WERI-Rb-1 (cell line): ENCODE data around the gene ATP4B.
A peak's percentile ranks its signal among the peaks of the same experiment; 100 is the strongest.

Source experiments
- DNase-seq: peaks from one replicate; pipeline ENCODE4 v3.0.0-alpha.2; 2020
- H3K27ac ChIP-seq: fragments of 250-450 bp; sonication (Bioruptor Pico); 2 replicates; pipeline ENCODE4 v1.5.1; 2020; ENCODE audit warnings: mild to moderate bottlenecking, moderate library complexity
- H3K27me3 ChIP-seq: fragments of 250-450 bp; sonication (Bioruptor Pico); 2 replicates; pipeline ENCODE4 v1.5.1; 2021; ENCODE audit warnings: mild to moderate bottlenecking, low read depth, moderate library complexity; ENCODE audit not compliant: insufficient read depth, severe bottlenecking
- H3K36me3 ChIP-seq: fragments of 250-450 bp; sonication (Bioruptor Pico); 2 replicates; pipeline ENCODE4 v1.5.1; 2020; ENCODE audit warnings: mild to moderate bottlenecking, moderate library complexity
- H3K4me3 ChIP-seq: 2 replicates; pipeline ENCODE4 v1.5.1; 2011; ENCODE audit warnings: low read depth, mild to moderate bottlenecking, control low read depth, low read length
- H3K9me3 ChIP-seq: fragments of 250-450 bp; sonication (Bioruptor Pico); 2 replicates; pipeline ENCODE4 v1.5.1; 2021; ENCODE audit warnings: mild to moderate bottlenecking, moderate library complexity; ENCODE audit not compliant: severe bottlenecking
- CTCF ChIP-seq: IDR thresholded peaks from 2 replicates; pipeline ENCODE4 v1.5.1; 2011; ENCODE audit warnings: low read depth, mild to moderate bottlenecking, control low read depth, inconsistent platforms, low read length

The ATP4B gene

GRCh38 chr13:113665597-113666328 is 7.8 kb upstream of the ATP4B start:
- no peaks in the 10 kb centered on the region for H3K27me3 ChIP-seq
- DNase-seq: peak; percentile 12
- TF ChIP-seq CTCF: no peak
- H3K27ac ChIP-seq: no peak overlapping the region
- H3K9me3 ChIP-seq: peaks cover 8% of the 10 kb centered on the region
- H3K36me3 ChIP-seq: peaks cover 9% of the 10 kb centered on the region
- H3K4me3 ChIP-seq: no peak overlapping the region

DNA sequence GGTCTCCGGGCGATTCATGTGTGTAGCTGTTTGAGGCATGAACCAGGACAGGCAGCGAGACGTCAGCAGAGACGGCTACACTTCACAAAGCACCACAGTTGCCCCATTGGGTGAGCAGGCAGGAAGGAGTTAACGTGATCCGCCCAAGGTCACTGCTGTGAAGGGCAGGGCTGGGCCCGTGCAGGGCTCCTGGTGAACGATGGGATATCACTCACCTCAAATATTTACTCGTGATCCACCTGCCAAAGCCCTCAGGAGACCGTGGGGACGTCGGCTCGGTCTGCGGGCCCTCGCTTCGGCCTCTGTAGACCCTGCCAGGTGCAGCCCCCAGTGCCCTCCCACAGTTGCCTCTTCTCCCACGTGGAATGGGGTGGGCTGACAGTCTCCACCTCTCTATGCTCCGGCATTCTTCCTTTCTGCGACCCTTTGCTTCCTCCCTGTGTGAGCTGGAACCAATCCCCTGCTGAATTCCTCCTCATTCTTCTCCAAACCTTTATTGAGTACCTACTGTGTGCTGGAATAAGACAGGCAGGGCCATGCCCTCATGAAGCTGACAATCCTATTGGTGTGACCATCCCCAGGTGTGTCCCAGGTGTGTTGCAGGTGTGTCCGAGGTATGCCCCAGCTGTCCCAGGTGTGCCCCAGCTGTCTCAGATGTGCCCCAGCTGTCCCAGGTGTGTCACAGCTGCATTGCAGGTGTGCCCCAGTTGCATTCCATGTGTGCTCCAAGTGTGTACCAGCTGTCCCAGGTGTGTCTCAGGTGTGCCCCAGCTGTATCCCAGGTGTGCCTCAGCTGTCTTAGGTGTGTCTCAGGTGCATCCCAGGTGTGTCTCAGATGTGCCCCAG is 7.0 kb upstream of the ATP4B start:
- no peak overlapping the region for H3K4me3 ChIP-seq
- H3K27ac ChIP-seq: no peak overlapping the region
- TF ChIP-seq CTCF: no peak
- no peaks in the 10 kb centered on the region for H3K27me3 ChIP-seq
- peaks cover 8% of the 10 kb centered on the region for H3K9me3 ChIP-seq
- DNase-seq: peak; percentile 24
- H3K36me3 ChIP-seq: peaks cover 7% of the 10 kb centered on the region

DNA sequence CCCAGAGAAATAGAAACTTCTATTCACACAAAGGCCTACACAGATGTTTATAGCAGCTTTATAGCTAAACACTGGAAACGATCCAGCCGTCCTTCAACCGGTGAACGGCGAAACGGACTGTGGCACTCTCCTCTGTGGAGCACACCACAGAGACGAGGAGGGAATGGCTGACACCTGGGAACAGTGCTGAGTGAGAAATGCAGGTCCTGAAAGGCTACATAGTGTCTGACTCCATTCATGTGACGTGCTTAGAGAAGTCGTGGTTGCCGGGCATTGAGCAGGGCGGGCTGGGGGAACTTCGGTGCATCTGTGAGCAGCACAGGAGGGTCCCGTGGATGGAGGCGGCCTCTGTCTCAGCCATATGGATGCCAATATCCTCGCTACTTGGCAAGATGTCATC is 5.9 kb upstream of the ATP4B start:
- Histone ChIP-seq H3K9me3 (peaks cover 8% of the 10 kb centered on the region), H3K27me3 (no peaks in the 10 kb centered on the region), H3K27ac (no peak overlapping the region), H3K4me3 (no peak overlapping the region), H3K36me3 (no peaks in the 10 kb centered on the region; the same call in 1 of the 2 replicates)
- no peak for TF ChIP-seq CTCF
- DNase-seq: peak; percentile 7

GRCh38 chr13:113661509-113661908 is 3.5 kb upstream of the ATP4B start:
- peaks cover 8% of the 10 kb centered on the region for H3K9me3 ChIP-seq

GRCh38 chr13:113660066-113660465 is 2.1 kb upstream of the ATP4B start:
- no peak for TF ChIP-seq CTCF
- H3K4me3 ChIP-seq: no peak overlapping the region
- DNase-seq: no peak
- no peaks in the 10 kb centered on the region for H3K27me3 ChIP-seq
- H3K9me3 ChIP-seq: peaks cover 8% of the 10 kb centered on the region
- H3K36me3 ChIP-seq: no peaks in the 10 kb centered on the region
- H3K27ac ChIP-seq: no peak overlapping the region

More at GRCh38 chr13:113661509-113661908, 3.5 kb upstream of the ATP4B start:
- Histone ChIP-seq H3K4me3 (no peak overlapping the region), H3K27me3 (no peaks in the 10 kb centered on the region), H3K36me3 (no peaks in the 10 kb centered on the region), H3K27ac (no peak overlapping the region)
- TF ChIP-seq CTCF: no peak
- DNase-seq: no peak
